B cell (primary cell): Measurements from ENCODE around the gene POP4. TPM values are rescaled to one million over a fixed set of nuclear protein-coding genes. Genes with fewer than 3 reads are reported as not detected.

Source experiments
- ATAC-seq: fragments of 200-7000 bp; cut with Tn5 transposase; one replicate; pipeline ENCODE4 v1.10.0; 2021; ENCODE audit warnings: low read depth, mild to moderate bottlenecking, moderate number of reproducible peaks, moderate library complexity
- CTCF ChIA-PET: fragments of 350-600 bp; sonication (Branson Sonifier 250); formaldehyde crosslinking; loops from one replicate; lab custom pipeline; 2021; ENCODE audit warnings: antibody characterized with exemption, inconsistent platforms; lab: Charles Lee
- POLR2A ChIA-PET: fragments of 350-600 bp; sonication (Branson Sonifier 250); formaldehyde crosslinking; loops from one replicate; lab custom pipeline; 2021; ENCODE audit warnings: antibody characterized with exemption; lab: Charles Lee
- DNase-seq: peaks from one replicate; pipeline ENCODE4 v3.0.0; 2013
- H2AFZ ChIP-seq: 2 replicates; pipeline ENCODE4 v1.6.1; 2012; ENCODE audit warnings: mild to moderate bottlenecking, low read depth, low read length; ENCODE audit not compliant: insufficient read depth, poor library complexity, severe bottlenecking
- H3K27ac ChIP-seq, 2 donors: 1 replicate in 1 of 2; 2 replicates in 1 of 2; pipeline ENCODE4 v1.5.1; 2012 to 2013; ENCODE audit warnings: low read length in 2 of 2, mild to moderate bottlenecking in 2 of 2, moderate library complexity in 1 of 2
- H3K27me3 ChIP-seq, 4 experiments: fragments of 200-600 bp in 1 of 4; sonication (generic) in 1 of 4; replicated peaks in 1 of 4; 1 replicate in 2 of 4; 2 replicates in 2 of 4; pipeline versions ENCODE4 v1.6.1 to v1.7.0; 2013 to 2016; ENCODE audit warnings: low read length in 3 of 4, mild to moderate bottlenecking in 2 of 4, mixed read lengths in 1 of 4, moderate library complexity in 1 of 4; ENCODE audit not compliant: insufficient read depth in 4 of 4, control insufficient read depth in 3 of 4; ENCODE audit errors: control extremely low read depth in 1 of 4
- H3K36me3 ChIP-seq, 2 experiments: replicated peaks in 1 of 2; 1 replicate in 1 of 2; 2 replicates in 1 of 2; pipeline versions ENCODE4 v1.6.1 to v1.7.1; 2013; ENCODE audit warnings: low read length in 1 of 2; ENCODE audit not compliant: insufficient read depth in 2 of 2, control insufficient read depth in 1 of 2; ENCODE audit errors: control extremely low read depth in 1 of 2, extremely low read depth in 1 of 2
- H3K4me1 ChIP-seq, 2 donors: fragments of 200-600 bp in 1 of 2; sonication (generic) in 1 of 2; 1 replicate in 1 of 2; 2 replicates in 1 of 2; pipeline versions ENCODE4 v1.5.1 to v1.6.1; 2013 to 2017; ENCODE audit warnings: low read length in 2 of 2; ENCODE audit not compliant: control insufficient read depth in 2 of 2, insufficient read depth in 2 of 2
- H3K4me2 ChIP-seq: replicated peaks from 2 replicates; pipeline ENCODE3; 2012; ENCODE audit warnings: mild to moderate bottlenecking, low read depth, low read length; ENCODE audit not compliant: poor library complexity, severe bottlenecking
- H3K4me3 ChIP-seq, 5 experiments: fragments of 200-600 bp in 1 of 5; sonication (generic) in 1 of 5; 1 replicate in 3 of 5; 2 replicates in 2 of 5; pipeline versions ENCODE4 v1.5.1 to v1.7.0; 2011 to 2016; ENCODE audit warnings: low read length in 4 of 5, mild to moderate bottlenecking in 4 of 5, low read depth in 2 of 5, control low read depth in 1 of 5, moderate library complexity in 1 of 5; ENCODE audit not compliant: insufficient read depth in 1 of 5; ENCODE audit errors: control extremely low read depth in 1 of 5, extremely low read depth in 1 of 5
- H3K79me2 ChIP-seq: fragments of 200-600 bp; sonication (generic); one replicate; pipeline ENCODE4 v1.6.0; 2016; ENCODE audit warnings: low read length; ENCODE audit not compliant: control insufficient read depth, insufficient read depth
- H3K9ac ChIP-seq: fragments of 200-600 bp; sonication (generic); 2 replicates; pipeline ENCODE4 v1.6.1; 2017; ENCODE audit warnings: mild to moderate bottlenecking, low read length, moderate library complexity
- H3K9me3 ChIP-seq, 3 donors: one replicate each; pipeline versions ENCODE4 v1.6.1 to v1.7.1; 2013; ENCODE audit warnings: low read length in 2 of 3; ENCODE audit not compliant: control insufficient read depth in 2 of 3, insufficient read depth in 1 of 3; ENCODE audit errors: control extremely low read depth in 1 of 3
- H4K20me1 ChIP-seq: 2 replicates; pipeline ENCODE4 v1.6.0; 2012; ENCODE audit warnings: mild to moderate bottlenecking, low read length; ENCODE audit not compliant: insufficient read depth, control insufficient read depth, poor library complexity, severe bottlenecking
- H3K27ac Mint-ChIP-seq: one replicate; pipeline ENCODE4 v1.8.0; 2021; ENCODE audit warnings: mixed read lengths
- H3K27me3 Mint-ChIP-seq: one replicate; pipeline ENCODE4 v1.8.0; 2021; ENCODE audit warnings: mixed read lengths
- H3K4me1 Mint-ChIP-seq: one replicate; pipeline ENCODE4 v1.8.0; 2021; ENCODE audit warnings: mixed read lengths
- H3K4me3 Mint-ChIP-seq: one replicate; pipeline ENCODE4 v1.8.0; 2021; ENCODE audit warnings: mixed read lengths
- H3K9me3 Mint-ChIP-seq: one replicate; pipeline ENCODE4 v1.8.0; 2022; ENCODE audit warnings: mixed read lengths; ENCODE audit not compliant: insufficient read depth
- EZH2 ChIP-seq: IDR thresholded peaks from 2 replicates; pipeline ENCODE4 v1.6.1; 2012; ENCODE audit warnings: borderline replicate concordance, low read depth, mild to moderate bottlenecking, moderate library complexity, low read length; ENCODE audit not compliant: insufficient read depth, poor library complexity, severe bottlenecking
- WGBS: methylation state at CpG from one replicate; pipeline ENCODE4 v1.1.5; 2013; ENCODE audit warnings: missing lambda C conversion rate; ENCODE audit not compliant: insufficient coverage; 5-methylcytosine and 5-hydroxymethylcytosine counted together
- intact Hi-C: fragments of 100-400 bp; cut with micrococcal nuclease; formaldehyde crosslinking; loops from one replicate; pipeline ENCODE4 v1.10.0; 2022
- polyA plus RNA-seq: library from polyadenylated mRNA; depleted of rRNA; stranded (reverse); fragments of >200 nt; gene quantifications from 2 replicates; pipeline ENCODE4 v1.2.3, GENCODE V29; 2012
- total RNA-seq, 2 donors: library from RNA; stranded (reverse); fragments of 120-200 nt in 1 of 2; gene quantifications; 1 replicate in 1 of 2; 2 replicates in 1 of 2; pipeline versions ENCODE4 v1.2.3 to v1.2.4, GENCODE V29; 2013 to 2022
- TF ChIP-seq, protein P1 (sequence below): fragments of 200-600 bp; IDR thresholded peaks from one replicate; pipeline ENCODE4 v1.8.0; 2022; ENCODE audit warnings: antibody characterized with exemption, mild to moderate bottlenecking

The POP4 gene
- total and polyA plus RNA-seq, 2 donors (not counting 1 experiment from before 2014, with no cell fraction given), result 58.9 to 61.2 TPM

GRCh38 chr19:29561601-29562000 lies 44.5 kb upstream of the POP4 start:
- no peaks in the 10 kb centered on the region for H3K79me2 ChIP-seq
- no peak overlapping the region for H3K4me2 ChIP-seq
- no peak overlapping the region for H3K4me3 ChIP-seq
- TF ChIP-seq EZH2, result no peak
- TF ChIP-seq, protein P1, sequence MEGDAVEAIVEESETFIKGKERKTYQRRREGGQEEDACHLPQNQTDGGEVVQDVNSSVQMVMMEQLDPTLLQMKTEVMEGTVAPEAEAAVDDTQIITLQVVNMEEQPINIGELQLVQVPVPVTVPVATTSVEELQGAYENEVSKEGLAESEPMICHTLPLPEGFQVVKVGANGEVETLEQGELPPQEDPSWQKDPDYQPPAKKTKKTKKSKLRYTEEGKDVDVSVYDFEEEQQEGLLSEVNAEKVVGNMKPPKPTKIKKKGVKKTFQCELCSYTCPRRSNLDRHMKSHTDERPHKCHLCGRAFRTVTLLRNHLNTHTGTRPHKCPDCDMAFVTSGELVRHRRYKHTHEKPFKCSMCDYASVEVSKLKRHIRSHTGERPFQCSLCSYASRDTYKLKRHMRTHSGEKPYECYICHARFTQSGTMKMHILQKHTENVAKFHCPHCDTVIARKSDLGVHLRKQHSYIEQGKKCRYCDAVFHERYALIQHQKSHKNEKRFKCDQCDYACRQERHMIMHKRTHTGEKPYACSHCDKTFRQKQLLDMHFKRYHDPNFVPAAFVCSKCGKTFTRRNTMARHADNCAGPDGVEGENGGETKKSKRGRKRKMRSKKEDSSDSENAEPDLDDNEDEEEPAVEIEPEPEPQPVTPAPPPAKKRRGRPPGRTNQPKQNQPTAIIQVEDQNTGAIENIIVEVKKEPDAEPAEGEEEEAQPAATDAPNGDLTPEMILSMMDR, result no peak
- H3K9me3 ChIP-seq, result peaks cover 0 to 20% (median 10%) of the 10 kb centered on the region in 3 donors
- Mint-ChIP-seq H3K9me3 (peaks cover 13% of the 10 kb centered on the region), H3K27me3 (peaks cover 18% of the 10 kb centered on the region), H3K4me3 (no peak overlapping the region), H3K27ac (no peak overlapping the region), H3K4me1 (no peaks in the 10 kb centered on the region)
- H3K9ac ChIP-seq, result no peak overlapping the region
- DNase-seq (no peak), ATAC-seq (no peak)
- no peak overlapping the region for H2AFZ ChIP-seq
- no peaks in the 10 kb centered on the region for H3K27me3 ChIP-seq
- ChIA-PET POLR2A (no interaction called here), CTCF (no interaction called here)
- 74% methylated on average over 8 of the region's 9 CpGs for WGBS
- H3K27ac ChIP-seq, result no peak overlapping the region
- no peaks in the 10 kb centered on the region for H4K20me1 ChIP-seq
- intact Hi-C loops, result no loop called here
- H3K4me1 ChIP-seq, result no peaks in the 10 kb centered on the region
- no peaks in the 10 kb centered on the region for H3K36me3 ChIP-seq

GRCh38 chr19:29562299-29563297 lies 43.5 kb upstream of the POP4 start:
- Histone ChIP-seq H3K27ac (no peak overlapping the region), H3K36me3 (no peaks in the 10 kb centered on the region), H3K4me2 (no peak overlapping the region), H4K20me1 (no peaks in the 10 kb centered on the region), H3K4me1 (no peaks in the 10 kb centered on the region), H3K4me3 (no peak overlapping the region), H3K79me2 (no peaks in the 10 kb centered on the region), H3K9me3 (peaks cover 0 to 17% (median 10%) of the 10 kb centered on the region in 3 donors), H2AFZ (no peak overlapping the region), H3K27me3 (no peaks in the 10 kb centered on the region), H3K9ac (no peak overlapping the region)
- WGBS, result 75% methylated on average over 12 of the region's 16 CpGs
- intact Hi-C loops, result no loop called here
- H3K4me1 Mint-ChIP-seq, result no peaks in the 10 kb centered on the region
- peaks cover 18% of the 10 kb centered on the region for H3K27me3 Mint-ChIP-seq
- ChIA-PET CTCF (no interaction called here), POLR2A (no interaction called here)
- H3K27ac Mint-ChIP-seq, result no peak overlapping the region
- H3K4me3 Mint-ChIP-seq, result no peak overlapping the region
- TF ChIP-seq, protein P1, result no peak
- no peak for TF ChIP-seq EZH2
- ATAC-seq (no peak), DNase-seq (no peak)
- peaks cover 11% of the 10 kb centered on the region for H3K9me3 Mint-ChIP-seq
